Stimulated activated CD8-positive, alpha-beta memory T cell treated with anti-CD3 and anti-CD28 coated beads, Interleukin-7, amount 100 ng/mL, for 4 hours (primary cell): ENCODE data around the gene DHRS1.
"Not testable (repeated sequence)": the region's sequence is repeated elsewhere in the genome, so short reads cannot be mapped to it uniquely, and the experiment has no call there.

Experiments
- DNase-seq, 2 donors: peaks; one replicate each; pipeline ENCODE4 v3.0.0-alpha.2; 2020; ENCODE audit warnings: low read depth in 2 of 2

DHRS1 gene

GRCh38 chr14:24327914-24328313, 28.3 kb upstream of the DHRS1 start:
- DNase-seq = not testable (repeated sequence)

GRCh38 chr14:24327303-24327702, 27.7 kb upstream of the DHRS1 start:
- DNase-seq = no peak

- no peak for DNase-seq
Measured at GRCh38 chr14:24325963-24326362, 26.4 kb upstream of the DHRS1 start.

- DNase-seq = no peak
Measured at GRCh38 chr14:24325041-24325530, 25.5 kb upstream of the DHRS1 start.

- DNase-seq = no peak
Measured at GRCh38 chr14:24324024-24324423, 24.4 kb upstream of the DHRS1 start.

GRCh38 chr14:24323341-24323740, 23.8 kb upstream of the DHRS1 start:
- DNase-seq = no peak

GRCh38 chr14:24322672-24323071, 23.1 kb upstream of the DHRS1 start:
- DNase-seq = no peak

GRCh38 chr14:24321212-24321975, 21.8 kb upstream of the DHRS1 start:
- DNase-seq = no peak

- no peak for DNase-seq
Measured at GRCh38 chr14:24317141-24317928, 17.8 kb upstream of the DHRS1 start.

- DNase-seq = no peak
Measured at GRCh38 chr14:24316597-24316950, 17.0 kb upstream of the DHRS1 start.

GRCh38 chr14:24315807-24316596, 16.4 kb upstream of the DHRS1 start:
- no peak for DNase-seq

- no peak for DNase-seq
Measured at GRCh38 chr14:24315243-24315806, 15.7 kb upstream of the DHRS1 start.

- DNase-seq = no peak
Measured at GRCh38 chr14:24314377-24315193, 15.0 kb upstream of the DHRS1 start.

- DNase-seq = no peak
Measured at GRCh38 chr14:24313913-24314312, 14.3 kb upstream of the DHRS1 start.

GRCh38 chr14:24312736-24313507, 13.3 kb upstream of the DHRS1 start:
- DNase-seq = no peak

- no peak for DNase-seq
Measured at GRCh38 chr14:24311837-24312615, 12.4 kb upstream of the DHRS1 start.

- DNase-seq = peak in 1 of 2 donors; percentile 57
Measured at GRCh38 chr14:24310646-24311604, 11.3 kb upstream of the DHRS1 start, which contains the start of gene LTB4R. Gene LTB4R (plus strand): TSS chr14:24311502. CDS start chr14:24315652, 4,150 bp downstream.

- DNase-seq = no peak
Measured at GRCh38 chr14:24310265-24310645, 10.7 kb upstream of the DHRS1 start.
